Pancreas (tissue), 10 donors: ENCODE results near the gene LCE3C. TPM values are rescaled to one million over a fixed set of nuclear protein-coding genes. Genes with fewer than 3 reads are reported as not detected.

Source experiments
- ATAC-seq, 4 donors: fragments of 200-7000 bp; cut with Tn5 transposase; one replicate each; pipeline versions ENCODE4 v1.8.0 to v1.9.1; 2020; ENCODE audit warnings: mild to moderate bottlenecking in 4 of 4, moderate library complexity in 4 of 4
- DNase-seq, 6 donors: peaks; one replicate each; pipeline ENCODE4 v3.0.0-alpha.2; 2020
- FAIRE-seq: peaks from 2 replicates; lab custom pipeline; 2012; peaks lifted over from hg19 to GRCh38; lab: Jason Lieb, UNC
- H3K27ac ChIP-seq, 4 donors: fragments of 200-600 bp; sonication (generic); 1 replicate in 3 of 4; 2 replicates in 1 of 4; pipeline versions ENCODE4 v1.5.0 to v1.8.0; 2020
- H3K27me3 ChIP-seq, 4 donors: fragments of 200-600 bp; one replicate each; pipeline ENCODE4 v1.8.0; 2021
- H3K36me3 ChIP-seq, 3 donors: fragments of 200-600 bp; sonication (generic) in 1 of 3; one replicate each; pipeline versions ENCODE4 v1.5.0 to v1.8.0; 2020 to 2021
- H3K4me1 ChIP-seq, 3 donors: fragments of 200-600 bp; one replicate each; pipeline ENCODE4 v1.8.0; 2021
- H3K4me3 ChIP-seq, 4 donors: fragments of 200-600 bp; sonication (generic) in 2 of 4; one replicate each; pipeline versions ENCODE4 v1.5.0 to v1.8.0; 2020 to 2021
- H3K9me3 ChIP-seq, 4 donors: fragments of 200-600 bp; one replicate each; pipeline ENCODE4 v1.8.0; 2021
- CTCF ChIP-seq, 4 donors: fragments of 200-600 bp; sonication (generic) in 3 of 4; IDR thresholded peaks; one replicate each; pipeline versions ENCODE4 v1.5.0 to v1.8.0; 2021; ENCODE audit warnings: antibody characterized with exemption in 4 of 4
- WGBS, 2 donors: extraction: QIAGEN DNeasy Blood & Tissue Kit; methylation state at CpG; one replicate each; pipeline ENCODE4 v1.1.7; 2013; 5-methylcytosine and 5-hydroxymethylcytosine counted together
- intact Hi-C, 3 donors: fragments of 100-400 bp; cut with DNase I; formaldehyde crosslinking; loops; one replicate each; pipeline versions ENCODE4 v1.11.1 to v1.14.2; 2022
- polyA plus RNA-seq, 2 donors: library from polyadenylated mRNA; stranded (reverse); fragments of 200-250 nt; gene quantifications; one replicate each; pipeline ENCODE4 v1.2.3, GENCODE V29; 2013
- total RNA-seq, 6 donors: library from RNA; stranded (reverse); fragmentation: NEBNext Ultra II Directional in 4 of 6; extraction: Animal tissue kit (Norgen Biotek cat#: 25700) in 4 of 6; gene quantifications; one replicate each; pipeline versions ENCODE4 v1.2.1 to v1.2.4, GENCODE V29; 2021 to 2023
- donor health status: healthy with polysubstance abuse.
- donor health status: DM: no; HTN: no; CAD: no; lungs with moderate emphysema.
- donor health status: DM: no; HTN: no; CAD: no.
- donor health status: control.
- donor health status: control.
- donor health status: Bipolar disorder and iron deficiency.
- donor health status: DM: yes; HTN: yes; CAD: no.
- donor health status: DM: no; HTN: no; CAD: no.
- donor health status: DM: no; HTN: no; CAD: no.
- donor health status: DM: yes; HTN: yes; CAD: no.

LCE3C gene
- not detected for total RNA-seq
- not detected for polyA plus RNA-seq

- intact Hi-C loops = no loop called here
- no peak within 1 kb of the TSS for H3K4me3 ChIP-seq
- no peaks in the 10 kb centered on the region for H3K36me3 ChIP-seq
- ATAC-seq (no peak), DNase-seq (no peak), FAIRE-seq (no peak)
- H3K27me3 ChIP-seq = no peaks in the 10 kb centered on the region
- no peaks in the 10 kb centered on the region for H3K4me1 ChIP-seq
- 32% methylated on average over 4 of the region's 4 CpGs; no CpG with 5 or more reads in 1 of the 2 donors for WGBS, 2 donors
- TF ChIP-seq CTCF (IDR thresholded peaks at IDR 0.05) = no peak
- H3K9me3 ChIP-seq = no peaks in the 10 kb centered on the region
- no peak within 1 kb of the TSS for H3K27ac ChIP-seq
These were observed at the start of gene LCE3C for GRCh38 chr1:152599934-152600333. LCE3C (plus strand) TSS chr1:152600234; CDS start chr1:152600732, 498 bp downstream.

GRCh38 chr1:152565115-152565514, 34.9 kb upstream of the LCE3C start:
- WGBS, 2 donors = 66 to 70% methylated on average over 2 of the region's 2 CpGs
- H3K27ac ChIP-seq = no peak overlapping the region
- no peaks in the 10 kb centered on the region for H3K27me3 ChIP-seq
- ATAC-seq (no peak), DNase-seq (no peak), FAIRE-seq (no peak)
- TF ChIP-seq CTCF (IDR thresholded peaks at IDR 0.05) = no peak
- H3K4me3 ChIP-seq = no peak overlapping the region
- peaks cover 0 to 3% (median 0%) of the 10 kb centered on the region in 4 donors for H3K9me3 ChIP-seq
- H3K4me1 ChIP-seq = no peaks in the 10 kb centered on the region
- no peaks in the 10 kb centered on the region for H3K36me3 ChIP-seq
- intact Hi-C loops = no loop called here

GRCh38 chr1:152565535-152566215, 34.4 kb upstream of the LCE3C start:
- no peak for DNase-seq
- FAIRE-seq = no peak
- Histone ChIP-seq H3K4me3 (no peak overlapping the region), H3K27ac (no peak overlapping the region), H3K36me3 (no peaks in the 10 kb centered on the region), H3K9me3 (peaks cover 0 to 3% (median 0%) of the 10 kb centered on the region in 4 donors), H3K4me1 (no peaks in the 10 kb centered on the region), H3K27me3 (no peaks in the 10 kb centered on the region)
- ATAC-seq = no peak
- 66 to 72% methylated on average over 12 to 14 of the region's 14 CpGs for WGBS, 2 donors
- TF ChIP-seq CTCF (IDR thresholded peaks at IDR 0.05) = no peak
- intact Hi-C loops = no loop called here

GRCh38 chr1:152566681-152567080, 33.4 kb upstream of the LCE3C start, which contains the start of gene LCE3E:
LCE3E (minus strand) TSS chr1:152566780; CDS start chr1:152566208, 572 bp downstream.
- intact Hi-C loops = no loop called here
- WGBS, 2 donors = 35 to 45% methylated on average over 1 of the region's 1 CpG

More at GRCh38 chr1:152566681-152567080, 33.4 kb upstream of the LCE3C start, which contains the start of gene LCE3E:
- H3K27ac ChIP-seq = no peak within 1 kb of the TSS
- H3K36me3 ChIP-seq = no peaks in the 10 kb centered on the region
- H3K4me1 ChIP-seq = no peaks in the 10 kb centered on the region
- no peak for ATAC-seq
- DNase-seq = no peak
- FAIRE-seq = no peak
- H3K9me3 ChIP-seq = peaks cover 0 to 3% (median 0%) of the 10 kb centered on the region in 4 donors
- no peak within 1 kb of the TSS for H3K4me3 ChIP-seq
- no peak for TF ChIP-seq CTCF (IDR thresholded peaks at IDR 0.05)
- H3K27me3 ChIP-seq = no peaks in the 10 kb centered on the region
